Cardiac muscle cell (in vitro differentiated cells and primary cell): ENCODE measurements around the gene HSF2. TPM values are rescaled to one million over a fixed set of nuclear protein-coding genes. Genes with fewer than 3 reads are reported as not detected.

Experiments
- DNase-seq, 2 donors: peaks; one replicate each; pipeline versions ENCODE4 v3.0.0 to v3.0.0-alpha.2; 2010 to 2017; ENCODE audit warnings: low read depth in 1 of 2, low spot score in 1 of 2
- H3K27ac ChIP-seq: fragments of 200-600 bp; sonication (generic); 2 replicates; pipeline ENCODE4 v1.5.1; 2016
- H3K27me3 ChIP-seq: fragments of 200-600 bp; sonication (generic); 2 replicates; pipeline ENCODE4 v1.6.0; 2016; ENCODE audit warnings: control low read depth
- H3K36me3 ChIP-seq: fragments of 200-600 bp; sonication (generic); 2 replicates; pipeline ENCODE4 v1.5.1; 2016; ENCODE audit warnings: control low read depth
- H3K4me1 ChIP-seq: fragments of 200-600 bp; sonication (generic); 2 replicates; pipeline ENCODE4 v1.8.1; 2017; ENCODE audit warnings: low read depth, mild to moderate bottlenecking, mixed run types
- H3K4me3 ChIP-seq: fragments of 200-600 bp; sonication (generic); 2 replicates; pipeline ENCODE4 v1.5.1; 2016; ENCODE audit warnings: mild to moderate bottlenecking
- H3K9me3 ChIP-seq: fragments of 200-600 bp; sonication (generic); 2 replicates; pipeline ENCODE4 v1.5.1; 2017; ENCODE audit warnings: low read depth, mild to moderate bottlenecking, control low read depth
- polyA plus RNA-seq: library from polyadenylated mRNA; unstranded; fragments of >200 nt; fragmentation: Nextera tagmentation; extraction: Ambion mirVana; gene quantifications from 2 replicates; pipeline ENCODE4 v1.2.1, GENCODE V29; 2016
- total RNA-seq: library from RNA; depleted of rRNA; stranded (reverse); fragments of >200 nt; gene quantifications from 2 replicates; pipeline ENCODE4 v1.2.3, GENCODE V29; 2016
- TF ChIP-seq, protein P1 (sequence below): IDR thresholded peaks from 2 replicates; pipeline ENCODE4 v1.5.1; 2012; ENCODE audit warnings: low read depth, mild to moderate bottlenecking, low read length

HSF2 gene
- total and polyA plus RNA-seq, 2 experiments from 2014 or later: 42.0 to 72.3 TPM

DNA sequence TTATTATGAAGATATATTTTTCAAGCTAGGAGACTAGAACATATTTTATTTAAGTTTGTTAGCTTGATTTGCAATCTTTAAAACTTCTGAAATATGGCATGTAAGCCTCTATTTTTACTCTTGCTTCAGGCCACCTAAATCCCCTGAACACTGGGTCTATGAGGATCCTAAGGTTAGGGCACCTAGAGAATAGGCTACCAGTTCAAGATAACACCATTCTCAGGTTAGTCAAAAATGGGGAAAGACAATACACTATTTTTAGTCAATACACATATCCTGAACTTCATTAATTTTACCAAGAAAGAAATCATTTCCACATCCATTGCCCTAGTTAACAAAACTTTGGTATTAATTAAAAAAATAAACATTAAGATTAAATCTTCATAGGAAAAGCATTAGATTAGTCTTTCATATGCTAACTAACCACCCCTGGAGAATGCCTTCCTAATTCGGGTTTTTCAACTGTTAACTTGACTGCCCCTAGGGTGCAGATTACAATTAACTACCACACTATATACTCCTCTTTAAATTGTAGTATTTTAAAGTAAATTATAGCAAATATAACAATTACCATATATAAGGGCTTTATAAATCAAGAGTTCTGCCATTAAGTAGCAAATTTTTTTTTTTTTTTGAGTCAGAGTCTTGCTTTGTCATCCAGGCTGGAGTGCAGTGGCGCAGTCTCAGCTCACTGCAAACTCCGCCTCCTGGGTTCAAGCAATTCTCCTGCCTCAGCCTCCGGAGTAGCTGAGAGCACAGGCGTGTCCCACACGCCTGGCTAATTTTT lies 6.7 kb upstream of the HSF2 start:
- H3K27me3 ChIP-seq: peaks cover 98% of the 10 kb centered on the region
- no peaks in the 10 kb centered on the region for H3K9me3 ChIP-seq
- H3K27ac ChIP-seq: no peak overlapping the region
- no peak overlapping the region for H3K4me3 ChIP-seq
- no peak for DNase-seq
- no peaks in the 10 kb centered on the region for H3K36me3 ChIP-seq
- TF ChIP-seq, protein P1, sequence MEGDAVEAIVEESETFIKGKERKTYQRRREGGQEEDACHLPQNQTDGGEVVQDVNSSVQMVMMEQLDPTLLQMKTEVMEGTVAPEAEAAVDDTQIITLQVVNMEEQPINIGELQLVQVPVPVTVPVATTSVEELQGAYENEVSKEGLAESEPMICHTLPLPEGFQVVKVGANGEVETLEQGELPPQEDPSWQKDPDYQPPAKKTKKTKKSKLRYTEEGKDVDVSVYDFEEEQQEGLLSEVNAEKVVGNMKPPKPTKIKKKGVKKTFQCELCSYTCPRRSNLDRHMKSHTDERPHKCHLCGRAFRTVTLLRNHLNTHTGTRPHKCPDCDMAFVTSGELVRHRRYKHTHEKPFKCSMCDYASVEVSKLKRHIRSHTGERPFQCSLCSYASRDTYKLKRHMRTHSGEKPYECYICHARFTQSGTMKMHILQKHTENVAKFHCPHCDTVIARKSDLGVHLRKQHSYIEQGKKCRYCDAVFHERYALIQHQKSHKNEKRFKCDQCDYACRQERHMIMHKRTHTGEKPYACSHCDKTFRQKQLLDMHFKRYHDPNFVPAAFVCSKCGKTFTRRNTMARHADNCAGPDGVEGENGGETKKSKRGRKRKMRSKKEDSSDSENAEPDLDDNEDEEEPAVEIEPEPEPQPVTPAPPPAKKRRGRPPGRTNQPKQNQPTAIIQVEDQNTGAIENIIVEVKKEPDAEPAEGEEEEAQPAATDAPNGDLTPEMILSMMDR: no peak
- no peaks in the 10 kb centered on the region for H3K4me1 ChIP-seq

DNA sequence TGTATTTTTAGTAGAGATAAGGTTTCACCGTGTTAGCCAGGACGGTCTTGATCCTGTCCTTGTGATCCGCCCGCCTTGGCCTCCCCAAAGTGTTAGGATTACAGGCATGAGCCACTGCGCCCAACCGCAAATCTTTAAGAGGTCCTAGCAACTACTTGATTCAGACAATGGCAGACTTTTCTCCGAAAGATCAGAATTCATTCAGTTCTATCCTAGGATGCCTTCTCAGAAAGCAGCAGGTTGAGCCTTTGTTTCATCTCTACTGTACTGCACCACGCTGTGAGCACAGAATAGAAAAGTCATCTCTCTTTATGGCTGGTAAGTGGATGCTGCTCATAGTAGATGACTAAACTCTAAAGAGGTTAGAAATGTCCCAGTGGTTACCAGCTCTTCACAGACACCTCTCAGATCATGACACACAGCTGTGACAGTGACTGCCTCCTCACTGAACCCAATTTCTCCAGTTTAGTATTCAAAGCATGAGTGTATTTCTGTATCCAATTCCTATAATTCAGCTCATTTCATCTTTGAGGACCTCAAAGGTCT lies 6.0 kb upstream of the HSF2 start:
- TF ChIP-seq, protein P1: no peak
- peaks cover 96% of the 10 kb centered on the region for H3K27me3 ChIP-seq
- H3K4me1 ChIP-seq: no peaks in the 10 kb centered on the region
- no peaks in the 10 kb centered on the region for H3K36me3 ChIP-seq
- H3K9me3 ChIP-seq: no peaks in the 10 kb centered on the region
- no peak overlapping the region for H3K27ac ChIP-seq
- DNase-seq: no peak
- no peak overlapping the region for H3K4me3 ChIP-seq

DNA sequence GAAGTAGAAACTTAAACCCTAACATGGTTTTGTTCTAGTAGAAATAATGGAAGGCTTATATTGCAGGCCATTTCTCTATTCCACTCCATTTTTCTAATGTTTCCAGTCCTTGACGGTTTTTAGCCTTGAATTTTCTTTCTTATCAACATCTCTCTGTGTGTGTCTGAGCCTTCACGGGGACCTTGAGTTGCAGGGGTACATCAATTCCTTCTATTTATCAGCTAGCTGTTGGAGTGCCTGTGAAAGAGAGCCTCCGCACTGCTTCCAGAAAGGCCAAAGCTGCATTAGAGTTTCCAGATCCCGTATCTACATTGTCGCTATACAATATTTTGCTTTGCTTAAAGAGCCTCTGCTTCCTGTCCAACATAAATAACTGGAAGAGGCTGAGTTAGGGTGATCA lies 5.4 kb upstream of the HSF2 start:
- no peaks in the 10 kb centered on the region for H3K9me3 ChIP-seq
- peaks cover 91% of the 10 kb centered on the region for H3K27me3 ChIP-seq
- H3K4me1 ChIP-seq: no peaks in the 10 kb centered on the region
- DNase-seq: no peak
- no peaks in the 10 kb centered on the region for H3K36me3 ChIP-seq
- TF ChIP-seq, protein P1: no peak
- H3K27ac ChIP-seq: no peak overlapping the region
- H3K4me3 ChIP-seq: no peak overlapping the region

DNA sequence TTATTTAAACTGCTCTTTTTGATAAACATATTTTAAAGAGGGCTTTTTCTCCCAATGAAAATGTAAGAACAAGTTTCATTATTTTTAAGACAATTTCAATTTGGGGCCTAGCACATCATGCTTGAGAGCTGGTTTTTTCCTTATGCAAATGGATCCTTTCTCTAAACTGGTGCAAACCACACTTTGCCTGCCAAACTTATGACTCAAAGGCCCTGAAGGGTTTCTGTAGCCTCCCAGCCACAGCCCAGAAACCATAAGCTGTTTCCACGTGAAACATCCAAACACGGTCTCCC lies 451 bp upstream of the HSF2 start:
- no peaks in the 10 kb centered on the region for H3K36me3 ChIP-seq
- H3K4me1 ChIP-seq: peaks cover 13% of the 10 kb centered on the region
- H3K4me3 ChIP-seq: no peak overlapping the region
- H3K27ac ChIP-seq: no peak overlapping the region
- TF ChIP-seq, protein P1: no peak
- H3K27me3 ChIP-seq: peaks cover 42% of the 10 kb centered on the region
- no peaks in the 10 kb centered on the region for H3K9me3 ChIP-seq
- no peak for DNase-seq

DNA sequence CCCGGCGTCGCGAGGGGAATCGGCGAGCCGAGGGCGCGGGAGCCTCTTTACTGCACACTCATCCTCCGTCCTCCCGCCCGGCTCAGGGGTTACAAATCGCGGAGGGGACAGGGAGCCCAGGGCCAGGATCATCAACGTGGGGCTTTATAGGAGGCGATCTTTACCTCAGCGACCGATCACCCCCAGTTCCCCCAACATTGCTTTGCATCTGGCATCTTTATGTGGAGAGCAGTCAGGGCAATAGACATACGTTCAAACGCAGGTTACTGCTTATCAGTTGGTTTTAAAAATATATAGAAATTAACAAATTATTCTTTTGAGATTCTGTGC lies 634 bp downstream of the HSF2 start:
- Histone ChIP-seq H3K27ac (peak overlapping the region; percentile 96), H3K36me3 (no peaks in the 10 kb centered on the region), H3K4me3 (peak overlapping the region; percentile 92), H3K9me3 (no peaks in the 10 kb centered on the region), H3K4me1 (peaks cover 20% of the 10 kb centered on the region), H3K27me3 (peaks cover 31% of the 10 kb centered on the region)
- DNase-seq: no peak
- TF ChIP-seq, protein P1: no peak
